Mesenchymal stem cell (in vitro differentiated cells and primary cell): Measurements from ENCODE around the gene SRSF10.
"Not testable (repeated sequence)": the region's sequence is repeated elsewhere in the genome, so short reads cannot be mapped to it uniquely, and the experiment has no call there.

Experiments
- DNase-seq: peaks from one replicate; pipeline ENCODE4 v3.0.0-alpha.2; 2013
- H2AFZ ChIP-seq: one replicate; pipeline ENCODE4 v1.6.1; 2013; ENCODE audit warnings: low read depth, mild to moderate bottlenecking, control low read depth, inconsistent platforms, low read length, moderate library complexity
- H2AK5ac ChIP-seq: 2 replicates; pipeline ENCODE4 v1.6.1; 2013; ENCODE audit warnings: low read length, moderate library complexity, mild to moderate bottlenecking, inconsistent platforms; ENCODE audit not compliant: severe bottlenecking
- H2BK120ac ChIP-seq: one replicate; pipeline ENCODE4 v1.6.1; 2013; ENCODE audit warnings: low read depth, mild to moderate bottlenecking, inconsistent platforms, low read length, moderate library complexity
- H2BK12ac ChIP-seq, 2 experiments: one replicate each; pipeline ENCODE4 v1.6.1; 2013; ENCODE audit warnings: inconsistent platforms in 2 of 2, low read length in 2 of 2, mild to moderate bottlenecking in 2 of 2, moderate library complexity in 2 of 2, control low read depth in 1 of 2
- H2BK15ac ChIP-seq: one replicate; pipeline ENCODE4 v1.6.1; 2013; ENCODE audit warnings: mild to moderate bottlenecking, low read depth, inconsistent platforms; ENCODE audit not compliant: poor library complexity, severe bottlenecking
- H2BK5ac ChIP-seq: 2 replicates; pipeline ENCODE4 v1.6.1; 2013; ENCODE audit warnings: low read depth, mild to moderate bottlenecking, low read length, control low read depth, inconsistent platforms; ENCODE audit not compliant: poor library complexity, severe bottlenecking
- H3K14ac ChIP-seq, 2 experiments: one replicate each; pipeline ENCODE4 v1.6.1; 2013; ENCODE audit warnings: inconsistent platforms in 2 of 2, low read length in 2 of 2, control low read depth in 1 of 2, mild to moderate bottlenecking in 1 of 2, moderate library complexity in 1 of 2
- H3K18ac ChIP-seq, 2 experiments: one replicate each; pipeline ENCODE4 v1.6.1; 2013; ENCODE audit warnings: inconsistent platforms in 2 of 2, low read length in 2 of 2, control low read depth in 1 of 2, low read depth in 1 of 2, mild to moderate bottlenecking in 1 of 2
- H3K23ac ChIP-seq, 2 experiments: one replicate each; pipeline ENCODE4 v1.6.1; 2013; ENCODE audit warnings: inconsistent platforms in 2 of 2, low read length in 2 of 2, mild to moderate bottlenecking in 2 of 2, moderate library complexity in 2 of 2, control low read depth in 1 of 2
- H3K27ac ChIP-seq: 2 replicates; pipeline ENCODE4 v1.5.1; 2013; ENCODE audit warnings: mild to moderate bottlenecking, moderate library complexity, low read length, control low read depth, inconsistent platforms; ENCODE audit not compliant: poor library complexity, severe bottlenecking
- H3K27me3 ChIP-seq, 2 experiments: 2 replicates each; pipeline versions ENCODE4 v1.6.1 to v1.7.0; 2013; ENCODE audit warnings: low read length in 2 of 2, mild to moderate bottlenecking in 2 of 2, moderate library complexity in 2 of 2, control low read depth in 1 of 2, inconsistent platforms in 1 of 2; ENCODE audit not compliant: control insufficient read depth in 1 of 2, insufficient read depth in 1 of 2
- H3K36me3 ChIP-seq, 2 experiments: 2 replicates each; pipeline versions ENCODE4 v1.6.1 to v1.7.0; 2013; ENCODE audit warnings: low read length in 2 of 2, control low read depth in 1 of 2, inconsistent platforms in 1 of 2, low read depth in 1 of 2, mild to moderate bottlenecking in 1 of 2; ENCODE audit not compliant: insufficient read depth in 2 of 2, control insufficient read depth in 1 of 2
- H3K4ac ChIP-seq, 2 experiments: one replicate each; pipeline ENCODE4 v1.6.1; 2013; ENCODE audit warnings: inconsistent platforms in 2 of 2, low read length in 2 of 2, mild to moderate bottlenecking in 2 of 2, moderate library complexity in 2 of 2, control low read depth in 1 of 2, low read depth in 1 of 2
- H3K4me1 ChIP-seq: 2 replicates; pipeline ENCODE4 v1.6.1; 2013; ENCODE audit warnings: low read depth, low read length, control low read depth; ENCODE audit not compliant: control insufficient read depth, insufficient read depth
- H3K4me2 ChIP-seq: 2 replicates; pipeline ENCODE4 v1.6.1; 2013; ENCODE audit warnings: low read length, mild to moderate bottlenecking, inconsistent platforms; ENCODE audit not compliant: poor library complexity, severe bottlenecking
- H3K4me3 ChIP-seq, 2 experiments: 2 replicates each; pipeline versions ENCODE4 v1.5.1 to v1.7.0; 2013; ENCODE audit warnings: low read length in 2 of 2, mild to moderate bottlenecking in 2 of 2, control low read depth in 1 of 2, low read depth in 1 of 2; ENCODE audit not compliant: insufficient read depth in 1 of 2
- H3K79me1 ChIP-seq: replicated peaks from 2 replicates; pipeline ENCODE4 v1.6.1; 2013; ENCODE audit warnings: mild to moderate bottlenecking, control low read depth, low read length, inconsistent platforms; ENCODE audit not compliant: poor library complexity, severe bottlenecking
- H3K9ac ChIP-seq: 2 replicates; pipeline ENCODE4 v1.7.0; 2013; ENCODE audit warnings: mild to moderate bottlenecking, low read length, moderate library complexity
- H3K9me3 ChIP-seq: 2 replicates; pipeline ENCODE4 v1.7.0; 2013; ENCODE audit warnings: mild to moderate bottlenecking, low read length; ENCODE audit not compliant: control insufficient read depth
- H4K8ac ChIP-seq: one replicate; pipeline ENCODE4 v1.6.1; 2013; ENCODE audit warnings: inconsistent platforms, mild to moderate bottlenecking, low read length, moderate library complexity
- H4K91ac ChIP-seq: one replicate; pipeline ENCODE4 v1.6.1; 2013; ENCODE audit warnings: mild to moderate bottlenecking, low read length, inconsistent platforms
- WGBS: methylation state at CpG from one replicate; pipeline ENCODE4 v1.1.7; 2013; ENCODE audit warnings: mixed read lengths; 5-methylcytosine and 5-hydroxymethylcytosine counted together

SRSF10 gene

GRCh38 chr1:24010650-24011049 is 30.5 kb upstream of the SRSF10 start:
- WGBS, result 67% methylated on average over 5 of the region's 5 CpGs
- Histone ChIP-seq H3K4ac (peak overlapping the region in 1 of 2 experiments; percentile 64), H3K14ac (no peak overlapping the region), H2BK15ac (no peak overlapping the region), H3K27me3 (peaks cover 0 to 10% of the 10 kb centered on the region in 2 experiments), H2AK5ac (peak overlapping the region; percentile 5), H3K79me1 (no peaks in the 10 kb centered on the region), H2AFZ (no peak overlapping the region), H3K9ac (no peak overlapping the region), H3K4me2 (no peak overlapping the region), H2BK120ac (no peak overlapping the region), H3K23ac (no peak overlapping the region), H3K4me1 (peaks cover 13% of the 10 kb centered on the region), H3K9me3 (no peaks in the 10 kb centered on the region), H4K91ac (no peak overlapping the region), H3K27ac (no peak overlapping the region), H3K36me3 (no peaks in the 10 kb centered on the region), H4K8ac (no peak overlapping the region), H2BK5ac (no peak overlapping the region), H2BK12ac (peak overlapping the region; percentile 28 to 85), H3K4me3 (no peak overlapping the region), H3K18ac (peak overlapping the region; percentile 49 to 75)
- DNase-seq, result no peak

DNA sequence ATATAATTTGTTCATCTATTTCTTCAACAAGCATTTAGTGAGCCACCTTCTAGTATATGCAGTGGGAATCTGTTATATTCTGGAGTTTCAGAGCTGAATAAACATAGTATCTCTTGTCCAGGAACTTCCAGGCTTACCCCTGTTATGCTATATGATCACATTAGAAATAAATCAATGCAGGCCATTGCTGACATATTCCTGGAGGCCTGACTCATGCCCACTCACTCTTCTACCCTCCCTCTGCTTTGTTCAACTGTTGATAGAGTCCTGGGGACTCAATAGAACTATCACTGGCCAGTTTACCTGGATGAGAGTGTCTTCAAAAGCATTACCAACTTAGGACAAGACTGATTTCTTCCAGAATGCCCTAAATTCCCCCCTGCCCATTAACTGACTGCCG is 29.3 kb upstream of the SRSF10 start:
- no peak overlapping the region for H4K8ac ChIP-seq
- peaks cover 10% of the 10 kb centered on the region for H3K4me1 ChIP-seq
- no peaks in the 10 kb centered on the region for H3K79me1 ChIP-seq
- peaks cover 0 to 13% of the 10 kb centered on the region in 2 experiments for H3K27me3 ChIP-seq
- no peaks in the 10 kb centered on the region for H3K36me3 ChIP-seq
- H3K14ac ChIP-seq, result no peak overlapping the region
- no peak overlapping the region for H3K4me2 ChIP-seq
- no peak overlapping the region for H2AFZ ChIP-seq
- no peak overlapping the region for H2BK120ac ChIP-seq
- H3K9ac ChIP-seq, result no peak overlapping the region
- no peak overlapping the region for H2BK12ac ChIP-seq
- no peak overlapping the region for H2BK5ac ChIP-seq
- WGBS, result 41% methylated on average over 1 of the region's 1 CpG
- peak overlapping the region; percentile 38 for H3K27ac ChIP-seq
- no peak overlapping the region for H3K4ac ChIP-seq
- H2AK5ac ChIP-seq, result peak overlapping the region; percentile 56
- H3K23ac ChIP-seq, result no peak overlapping the region
- no peaks in the 10 kb centered on the region for H3K9me3 ChIP-seq
- no peak overlapping the region for H2BK15ac ChIP-seq
- no peak overlapping the region for H4K91ac ChIP-seq
- H3K18ac ChIP-seq, result no peak overlapping the region
- DNase-seq, result peak; percentile 82
- no peak overlapping the region for H3K4me3 ChIP-seq

DNA sequence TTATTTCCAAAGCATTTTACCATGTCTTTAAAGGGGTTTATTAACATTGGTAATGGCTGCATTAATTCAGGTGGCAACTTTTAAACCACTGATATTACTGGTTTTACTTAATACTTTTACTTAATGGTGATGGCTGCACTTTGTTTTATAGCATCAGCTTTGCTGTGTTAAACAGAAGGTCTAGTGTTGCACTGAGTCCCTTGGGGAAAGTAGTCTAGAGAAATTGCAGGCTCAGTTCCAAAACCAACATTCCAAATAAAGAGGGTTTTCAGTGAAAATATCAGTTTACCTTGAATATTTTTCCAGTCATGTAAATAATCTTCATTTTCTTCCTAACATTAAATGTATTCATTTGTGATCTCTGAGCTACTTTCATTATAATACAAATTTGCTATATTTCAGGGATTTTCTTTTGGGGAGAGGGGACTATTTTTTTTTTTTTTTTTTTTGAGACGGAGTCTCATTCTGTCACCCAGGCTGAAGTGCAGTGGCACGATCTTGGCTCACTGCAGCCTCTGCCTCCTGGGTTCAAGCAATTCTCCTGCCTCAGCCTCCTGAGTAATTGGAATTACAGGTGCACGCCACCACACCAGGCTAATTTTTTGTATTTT is 28.6 kb upstream of the SRSF10 start:
- not testable (repeated sequence) for H2BK12ac ChIP-seq, H3K14ac ChIP-seq, H2AK5ac ChIP-seq, H4K91ac ChIP-seq, H3K4ac ChIP-seq, H3K4me2 ChIP-seq, H3K18ac ChIP-seq, H2BK5ac ChIP-seq, H4K8ac ChIP-seq, H2AFZ ChIP-seq, DNase-seq, H3K23ac ChIP-seq, H2BK120ac ChIP-seq, H3K9ac ChIP-seq, H3K4me1 ChIP-seq, H3K4me3 ChIP-seq, H3K36me3 ChIP-seq, H3K9me3 ChIP-seq, H2BK15ac ChIP-seq, H3K79me1 ChIP-seq
- 93% methylated on average over 2 of the region's 3 CpGs for WGBS
- H3K27me3 ChIP-seq, result peaks cover 0 to 17% of the 10 kb centered on the region in 2 experiments
- H3K27ac ChIP-seq, result peak overlapping the region; percentile 38

GRCh38 chr1:24007079-24007478 is 27.0 kb upstream of the SRSF10 start:
- no peak overlapping the region for H3K14ac ChIP-seq
- peaks cover 12% of the 10 kb centered on the region for H3K4me1 ChIP-seq
- H2AFZ ChIP-seq, result no peak overlapping the region
- H2BK15ac ChIP-seq, result no peak overlapping the region
- no peak overlapping the region for H2BK12ac ChIP-seq
- no peak overlapping the region for H3K4ac ChIP-seq
- no peaks in the 10 kb centered on the region for H3K79me1 ChIP-seq
- H3K27ac ChIP-seq, result no peak overlapping the region
- H3K4me2 ChIP-seq, result no peak overlapping the region
- no peak overlapping the region for H3K9ac ChIP-seq
- no peaks in the 10 kb centered on the region for H3K9me3 ChIP-seq
- no peak overlapping the region for H4K91ac ChIP-seq
- H3K23ac ChIP-seq, result no peak overlapping the region
- H2BK120ac ChIP-seq, result no peak overlapping the region
- H2BK5ac ChIP-seq, result no peak overlapping the region
- DNase-seq, result no peak
- peaks cover 0 to 17% of the 10 kb centered on the region in 2 experiments for H3K27me3 ChIP-seq
- no peak overlapping the region for H3K18ac ChIP-seq
- H4K8ac ChIP-seq, result no peak overlapping the region
- no peaks in the 10 kb centered on the region for H3K36me3 ChIP-seq
- H2AK5ac ChIP-seq, result no peak overlapping the region
- no peak overlapping the region for H3K4me3 ChIP-seq
